BJ (cell line): ENCODE measurements around the gene SMARCC1. TPM values are rescaled to one million over a fixed set of nuclear protein-coding genes. Genes with fewer than 3 reads are reported as not detected.

ENCODE experiments used
- CTCF ChIA-PET: fragments of 350-600 bp; formaldehyde crosslinking; extraction: SDS; loops from one replicate; lab custom pipeline; 2021; ENCODE audit warnings: antibody characterized with exemption, inconsistent platforms; lab: Yijun Ruan, JAX
- POLR2A ChIA-PET: fragments of 300-600 bp; sonication (Branson Sonifier 250); formaldehyde crosslinking; extraction: SDS; loops from one replicate; lab custom pipeline; 2021; ENCODE audit warnings: antibody characterized with exemption; lab: Charles Lee
- DNase-seq: peaks from one replicate; pipeline ENCODE4 v3.0.0-alpha.2; 2011; ENCODE audit warnings: low read depth
- H3K27me3 ChIP-seq: 2 replicates; pipeline ENCODE4 v1.6.0; 2011; ENCODE audit warnings: low read length; ENCODE audit not compliant: control insufficient read depth, insufficient read depth
- H3K36me3 ChIP-seq: 2 replicates; pipeline ENCODE4 v1.5.1; 2011; ENCODE audit warnings: low read length; ENCODE audit not compliant: control insufficient read depth, insufficient read depth
- H3K4me3 ChIP-seq: 2 replicates; pipeline ENCODE4 v1.5.1; 2011; ENCODE audit warnings: low read depth, mild to moderate bottlenecking, control low read depth, low read length
- CTCF ChIP-seq: IDR thresholded peaks from 2 replicates; pipeline ENCODE4 v1.5.1; 2011; ENCODE audit warnings: low read depth, mild to moderate bottlenecking, control low read depth, inconsistent platforms, low read length, moderate library complexity; ENCODE audit not compliant: insufficient read depth
- polyA plus RNA-seq: library from polyadenylated mRNA; depleted of rRNA; stranded (reverse); fragments of >200 nt; gene quantifications from 2 replicates; pipeline ENCODE4 v1.2.3, GENCODE V29; 2011

Gene SMARCC1
- polyA plus RNA-seq, 1 experiment = 25.8 TPM

- no peak for TF ChIP-seq CTCF
- peaks cover 8% of the 10 kb centered on the region for H3K36me3 ChIP-seq
- no peak overlapping the region for H3K4me3 ChIP-seq
- DNase-seq = no peak
- ChIA-PET POLR2A (no interaction called here), CTCF (no interaction called here)
- H3K27me3 ChIP-seq = no peaks in the 10 kb centered on the region
Observed at GRCh38 chr3:47611576-47611975, 170.1 kb downstream of the SMARCC1 start.

GRCh38 chr3:47610583-47610982 lies 171.1 kb downstream of the SMARCC1 start:
- H3K4me3 ChIP-seq = no peak overlapping the region
- TF ChIP-seq CTCF = no peak
- CTCF ChIA-PET = no interaction called here
- no peaks in the 10 kb centered on the region for H3K27me3 ChIP-seq
- DNase-seq = no peak
- POLR2A ChIA-PET = no interaction called here
- peaks cover 12% of the 10 kb centered on the region for H3K36me3 ChIP-seq

GRCh38 chr3:47607335-47607734 lies 174.4 kb downstream of the SMARCC1 start:
- ChIA-PET POLR2A (no interaction called here), CTCF (interaction anchor here (1.2 kb wide), 1 partner anchor 9 kb away, joined by 3 read pairs; no protein-coding TSS in a partner anchor)
- Histone ChIP-seq H3K36me3 (peaks cover 14% of the 10 kb centered on the region), H3K27me3 (no peaks in the 10 kb centered on the region), H3K4me3 (no peak overlapping the region)
- TF ChIP-seq CTCF = no peak
- no peak for DNase-seq

GRCh38 chr3:47606165-47606564 lies 175.5 kb downstream of the SMARCC1 start:
- no peak for TF ChIP-seq CTCF
- CTCF ChIA-PET = interaction anchor here (1.0 kb wide), 2 partner anchors 12 to 34 kb away, joined by 3 to 4 read pairs; no protein-coding TSS in a partner anchor
- Histone ChIP-seq H3K36me3 (peaks cover 14% of the 10 kb centered on the region), H3K4me3 (no peak overlapping the region), H3K27me3 (no peaks in the 10 kb centered on the region)
- no peak for DNase-seq
- POLR2A ChIA-PET = no interaction called here

GRCh38 chr3:47605652-47606051 lies 176.0 kb downstream of the SMARCC1 start:
- no peak for TF ChIP-seq CTCF
- CTCF ChIA-PET = interaction anchor here (1.0 kb wide), 1 partner anchor 13 kb away, joined by 4 read pairs; no protein-coding TSS in a partner anchor
- H3K27me3 ChIP-seq = no peaks in the 10 kb centered on the region
- no peak overlapping the region for H3K4me3 ChIP-seq
- H3K36me3 ChIP-seq = peaks cover 14% of the 10 kb centered on the region
- POLR2A ChIA-PET = no interaction called here
- no peak for DNase-seq
